Caco-2 (cell line): ENCODE measurements around the gene CDK5R1. TPM values are rescaled to one million over a fixed set of nuclear protein-coding genes. Genes with fewer than 3 reads are reported as not detected.

Source experiments
- BruUV-seq: library from RNA; stranded (reverse); fragments of 400-500 nt; replicated peaks from 2 replicates; lab custom pipeline; 2021; lab: Mats Ljungman, UMichigan
- CTCF ChIA-PET: fragments of 300-600 bp; sonication (Branson Sonifier 250); formaldehyde crosslinking; loops from one replicate; lab custom pipeline; 2022; ENCODE audit warnings: antibody characterized with exemption; lab: Charles Lee
- POLR2A ChIA-PET: fragments of 300-600 bp; sonication (Branson Sonifier 250); formaldehyde crosslinking; loops from one replicate; lab custom pipeline; 2022; ENCODE audit warnings: antibody characterized with exemption; lab: Charles Lee
- DNase-seq, 2 experiments: peaks; one replicate each; pipeline versions ENCODE4 v3.0.0 to v3.0.0-alpha.2; 2020 to 2022
- H3K27me3 ChIP-seq: replicated peaks from 2 replicates; pipeline ENCODE4 v1.6.0; 2011; ENCODE audit warnings: low read length; ENCODE audit not compliant: control insufficient read depth, insufficient read depth
- H3K36me3 ChIP-seq: 2 replicates; pipeline ENCODE4 v1.5.1; 2011; ENCODE audit warnings: low read length; ENCODE audit not compliant: control insufficient read depth, insufficient read depth
- H3K4me1 ChIP-seq: fragments of 250-450 bp; sonication (Bioruptor Pico); 2 replicates; pipeline ENCODE4 v1.5.1; 2020; ENCODE audit warnings: mild to moderate bottlenecking
- H3K4me3 ChIP-seq: 2 replicates; pipeline ENCODE4 v1.5.1; 2011; ENCODE audit warnings: low read depth, mild to moderate bottlenecking, control low read depth, low read length
- H3K9me3 ChIP-seq: fragments of 250-450 bp; sonication (Bioruptor Pico); 2 replicates; pipeline ENCODE4 v1.5.1; 2020; ENCODE audit warnings: mild to moderate bottlenecking, moderate library complexity
- H3K27ac Mint-ChIP-seq: one replicate; pipeline ENCODE4 v1.8.0; 2022; ENCODE audit warnings: mixed read lengths; ENCODE audit not compliant: unreplicated experiment
- H3K27me3 Mint-ChIP-seq: one replicate; pipeline ENCODE4 v1.8.0; 2022; ENCODE audit warnings: mixed read lengths; ENCODE audit not compliant: insufficient read depth, unreplicated experiment
- H3K36me3 Mint-ChIP-seq: one replicate; pipeline ENCODE4 v1.8.0; 2022; ENCODE audit warnings: mild to moderate bottlenecking, mixed read lengths; ENCODE audit not compliant: insufficient read depth, unreplicated experiment
- H3K4me1 Mint-ChIP-seq: one replicate; pipeline ENCODE4 v1.8.0; 2022; ENCODE audit warnings: low read depth, mixed read lengths; ENCODE audit not compliant: unreplicated experiment
- H3K4me3 Mint-ChIP-seq: one replicate; pipeline ENCODE4 v1.8.0; 2022; ENCODE audit warnings: mild to moderate bottlenecking, moderate library complexity, mixed read lengths; ENCODE audit not compliant: unreplicated experiment
- H3K9me3 Mint-ChIP-seq: one replicate; pipeline ENCODE4 v1.8.0; 2022; ENCODE audit warnings: mixed read lengths; ENCODE audit not compliant: unreplicated experiment
- intact Hi-C: fragments of 100-400 bp; cut with micrococcal nuclease; formaldehyde crosslinking; loops from one replicate; pipeline ENCODE4 v1.10.0; 2022; ENCODE audit not compliant: unreplicated experiment
- total RNA-seq: library from RNA; stranded (reverse); gene quantifications from 2 replicates; pipeline ENCODE4 v1.2.3, GENCODE V29; 2022
- TF ChIP-seq, protein P1 (sequence below), 2 experiments: fragments of 200-600 bp in 1 of 2; IDR thresholded peaks; 1 replicate in 1 of 2; 2 replicates in 1 of 2; pipeline versions ENCODE4 v1.5.1 to v1.8.0; 2011 to 2022; ENCODE audit warnings: antibody characterized with exemption in 1 of 2, control low read depth in 1 of 2, inconsistent platforms in 1 of 2, low read depth in 1 of 2, low read length in 1 of 2, mild to moderate bottlenecking in 1 of 2, moderate library complexity in 1 of 2; ENCODE audit not compliant: insufficient read depth in 1 of 2, severe bottlenecking in 1 of 2, unreplicated experiment in 1 of 2

Gene CDK5R1
- total RNA-seq, 1 experiment from 2014 or later, result 6.6 TPM

GRCh38 chr17:32493976-32494513 lies 7.3 kb downstream of the CDK5R1 start:
- Histone ChIP-seq H3K9me3 (no peaks in the 10 kb centered on the region), H3K27me3 (no peaks in the 10 kb centered on the region), H3K4me1 (no peaks in the 10 kb centered on the region), H3K4me3 (no peak overlapping the region), H3K36me3 (no peaks in the 10 kb centered on the region; the same call in 1 of the 2 replicates)
- intact Hi-C loops, result no loop called here
- Mint-ChIP-seq H3K27ac (no peak overlapping the region), H3K4me3 (no peak overlapping the region), H3K4me1 (no peaks in the 10 kb centered on the region), H3K9me3 (no peaks in the 10 kb centered on the region), H3K36me3 (peaks cover 62% of the 10 kb centered on the region), H3K27me3 (no peaks in the 10 kb centered on the region)
- ChIA-PET POLR2A (no interaction called here), CTCF (no interaction called here)
- no TSS peak for BruUV-seq
- no peak for DNase-seq
- TF ChIP-seq, protein P1, sequence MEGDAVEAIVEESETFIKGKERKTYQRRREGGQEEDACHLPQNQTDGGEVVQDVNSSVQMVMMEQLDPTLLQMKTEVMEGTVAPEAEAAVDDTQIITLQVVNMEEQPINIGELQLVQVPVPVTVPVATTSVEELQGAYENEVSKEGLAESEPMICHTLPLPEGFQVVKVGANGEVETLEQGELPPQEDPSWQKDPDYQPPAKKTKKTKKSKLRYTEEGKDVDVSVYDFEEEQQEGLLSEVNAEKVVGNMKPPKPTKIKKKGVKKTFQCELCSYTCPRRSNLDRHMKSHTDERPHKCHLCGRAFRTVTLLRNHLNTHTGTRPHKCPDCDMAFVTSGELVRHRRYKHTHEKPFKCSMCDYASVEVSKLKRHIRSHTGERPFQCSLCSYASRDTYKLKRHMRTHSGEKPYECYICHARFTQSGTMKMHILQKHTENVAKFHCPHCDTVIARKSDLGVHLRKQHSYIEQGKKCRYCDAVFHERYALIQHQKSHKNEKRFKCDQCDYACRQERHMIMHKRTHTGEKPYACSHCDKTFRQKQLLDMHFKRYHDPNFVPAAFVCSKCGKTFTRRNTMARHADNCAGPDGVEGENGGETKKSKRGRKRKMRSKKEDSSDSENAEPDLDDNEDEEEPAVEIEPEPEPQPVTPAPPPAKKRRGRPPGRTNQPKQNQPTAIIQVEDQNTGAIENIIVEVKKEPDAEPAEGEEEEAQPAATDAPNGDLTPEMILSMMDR (IDR thresholded peaks at IDR 0.05; ENCODE audit: insufficient read depth in 1 of 2, low read depth in 1 of 2, low read length in 1 of 2, severe bottlenecking in 1 of 2, unreplicated experiment in 1 of 2), result no peak

GRCh38 chr17:32494621-32495358 lies 8.0 kb downstream of the CDK5R1 start:
- no peaks in the 10 kb centered on the region for H3K4me1 ChIP-seq
- Mint-ChIP-seq H3K4me1 (no peaks in the 10 kb centered on the region), H3K27me3 (no peaks in the 10 kb centered on the region), H3K36me3 (peaks cover 55% of the 10 kb centered on the region), H3K4me3 (no peak overlapping the region), H3K9me3 (no peaks in the 10 kb centered on the region), H3K27ac (no peak overlapping the region)
- H3K36me3 ChIP-seq, result no peaks in the 10 kb centered on the region; the same call in 1 of the 2 replicates
- ChIA-PET POLR2A (no interaction called here), CTCF (interaction anchor here (0.5 to 0.6 kb wide), 2 partner anchors 15 to 389 kb away, joined by 3 to 5 read pairs; no protein-coding TSS in a partner anchor)
- no peaks in the 10 kb centered on the region for H3K9me3 ChIP-seq
- H3K27me3 ChIP-seq, result no peaks in the 10 kb centered on the region
- TF ChIP-seq, protein P1 (IDR thresholded peaks at IDR 0.05; ENCODE audit: insufficient read depth in 1 of 2, low read depth in 1 of 2, low read length in 1 of 2, severe bottlenecking in 1 of 2, unreplicated experiment in 1 of 2), result no peak
- no TSS peak for BruUV-seq
- intact Hi-C loops, result no loop called here
- H3K4me3 ChIP-seq, result no peak overlapping the region
- DNase-seq, result no peak

GRCh38 chr17:32495359-32496231 lies 8.8 kb downstream of the CDK5R1 start:
- intact Hi-C loops, result no loop called here

More at GRCh38 chr17:32495359-32496231, 8.8 kb downstream of the CDK5R1 start:
- Mint-ChIP-seq H3K4me1 (no peaks in the 10 kb centered on the region), H3K27me3 (no peaks in the 10 kb centered on the region), H3K4me3 (no peak overlapping the region), H3K27ac (no peak overlapping the region), H3K9me3 (no peaks in the 10 kb centered on the region), H3K36me3 (peaks cover 48% of the 10 kb centered on the region)
- ChIA-PET CTCF (interaction anchor here (0.5 to 0.6 kb wide), 2 partner anchors 14 to 390 kb away, joined by 3 to 5 read pairs; no protein-coding TSS in a partner anchor), POLR2A (no interaction called here)
- Histone ChIP-seq H3K27me3 (no peaks in the 10 kb centered on the region), H3K9me3 (no peaks in the 10 kb centered on the region), H3K4me1 (no peaks in the 10 kb centered on the region), H3K36me3 (no peaks in the 10 kb centered on the region; the same call in 1 of the 2 replicates), H3K4me3 (no peak overlapping the region)
- no peak for DNase-seq
- no TSS peak for BruUV-seq
- TF ChIP-seq, protein P1 (IDR thresholded peaks at IDR 0.05; ENCODE audit: insufficient read depth in 1 of 2, low read depth in 1 of 2, low read length in 1 of 2, severe bottlenecking in 1 of 2, unreplicated experiment in 1 of 2), result no peak
